Left renal pelvis (tissue), 4 donors: ENCODE results near the gene RLN3. TPM values are rescaled to one million over a fixed set of nuclear protein-coding genes. Genes with fewer than 3 reads are reported as not detected.

Experiments
- DNase-seq, 4 donors: peaks; one replicate each; pipeline ENCODE4 v3.0.0-alpha.2; 2013; ENCODE audit warnings: low read depth in 4 of 4, low spot score in 3 of 4
- polyA plus RNA-seq, 4 donors: library from polyadenylated mRNA; unstranded; fragments of 120-200 nt; gene quantifications; one replicate each; pipeline ENCODE4 v1.2.1, GENCODE V29; 2013; ENCODE audit not compliant: insufficient read length in 4 of 4

RLN3 gene, protein sequence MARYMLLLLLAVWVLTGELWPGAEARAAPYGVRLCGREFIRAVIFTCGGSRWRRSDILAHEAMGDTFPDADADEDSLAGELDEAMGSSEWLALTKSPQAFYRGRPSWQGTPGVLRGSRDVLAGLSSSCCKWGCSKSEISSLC
- polyA plus RNA-seq, result not detected

DNA sequence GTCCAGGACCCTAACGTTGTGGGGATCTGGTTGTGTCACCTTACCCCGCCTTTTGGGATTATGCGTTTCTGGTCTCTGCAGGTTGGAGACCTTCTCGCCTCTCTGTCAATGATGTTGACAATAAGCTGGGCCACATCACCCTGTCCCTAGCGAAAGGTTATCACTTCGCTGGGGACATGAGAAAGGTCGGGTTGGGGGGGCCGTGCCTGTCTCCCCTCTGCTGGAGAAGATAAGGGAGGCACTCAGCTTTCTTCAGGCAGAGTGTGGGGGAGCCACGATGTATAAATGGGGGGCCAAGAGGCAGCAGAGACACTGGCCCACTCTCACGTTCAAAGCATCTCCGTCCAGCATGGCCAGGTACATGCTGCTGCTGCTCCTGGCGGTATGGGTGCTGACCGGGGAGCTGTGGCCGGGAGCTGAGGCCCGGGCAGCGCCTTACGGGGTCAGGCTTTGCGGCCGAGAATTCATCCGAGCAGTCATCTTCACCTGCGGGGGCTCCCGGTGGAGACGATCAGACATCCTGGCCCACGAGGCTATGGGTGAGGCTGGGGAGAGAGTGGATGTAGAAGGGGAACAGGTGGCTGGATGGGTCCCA, at the start of gene RLN3:
Gene RLN3, plus strand, starts transcription at position 293 of the 595 bp plus-strand sequence. Its CDS starts 57 bp downstream, at position 350.
- no peak for DNase-seq

DNA sequence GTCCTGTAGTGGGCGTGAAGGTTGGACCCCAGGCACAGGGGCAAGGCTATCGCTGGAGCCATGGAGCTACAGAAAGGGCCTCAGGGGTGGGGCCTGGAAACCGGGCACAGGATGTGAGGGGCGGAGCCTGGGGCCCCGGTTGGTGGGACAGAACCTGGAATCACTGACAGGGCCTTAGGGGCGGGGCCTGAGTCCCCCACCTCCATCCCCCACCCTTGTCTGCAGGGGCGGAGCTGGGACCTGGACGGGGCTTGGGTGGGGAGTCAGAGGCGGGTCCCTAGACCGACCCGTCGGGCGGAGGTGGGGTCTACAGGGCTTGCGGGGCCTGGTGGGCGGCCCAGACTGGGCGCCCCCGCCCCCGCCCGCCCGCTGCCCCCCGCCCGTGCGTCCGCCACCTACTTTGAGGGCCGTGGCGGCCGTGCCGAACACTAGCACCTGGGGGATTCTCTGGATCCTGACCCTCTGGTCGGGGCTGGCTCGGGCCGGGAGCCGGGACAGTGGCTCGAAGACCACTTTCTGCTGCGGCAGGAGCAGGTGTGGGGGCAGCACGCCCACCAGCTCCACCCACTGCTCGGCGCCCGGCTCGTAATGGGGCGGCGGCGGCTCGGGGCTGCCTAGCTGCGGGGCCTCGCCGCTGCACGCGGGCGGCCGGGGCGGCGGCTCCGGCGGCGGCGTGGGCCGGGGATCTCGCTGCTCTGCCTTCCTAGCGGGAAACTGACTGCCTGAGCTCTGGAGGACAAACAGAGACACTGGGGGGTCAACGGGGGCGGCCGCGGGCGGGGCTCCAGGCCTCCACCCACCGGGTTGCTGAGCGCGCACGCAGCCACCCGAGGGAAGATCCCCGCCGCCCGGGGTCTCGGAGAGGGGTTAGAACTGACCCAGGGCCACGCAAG, 49.4 kb upstream of the RLN3 start:
- peak in 2 of 4 donors; percentile 75 for DNase-seq

DNA sequence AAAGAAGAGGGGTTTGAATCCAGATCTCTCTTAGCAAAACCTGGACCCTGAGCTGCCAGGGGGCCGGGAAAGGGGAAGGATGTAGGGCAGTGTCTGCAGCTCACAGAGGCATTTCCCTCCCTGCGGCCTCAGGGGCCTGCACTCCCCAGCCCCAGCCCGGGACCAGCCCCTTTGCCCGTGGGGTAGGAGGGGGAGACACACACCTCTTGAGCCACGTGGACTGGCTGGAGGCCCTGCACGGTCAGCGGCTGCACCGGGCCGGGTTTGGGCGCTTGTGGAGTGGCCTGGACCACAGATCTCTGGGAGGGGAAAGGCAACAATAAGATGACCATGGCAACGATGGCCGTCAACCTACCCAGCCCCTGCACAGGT, 48.7 kb upstream of the RLN3 start:
- DNase-seq, result no peak

DNA sequence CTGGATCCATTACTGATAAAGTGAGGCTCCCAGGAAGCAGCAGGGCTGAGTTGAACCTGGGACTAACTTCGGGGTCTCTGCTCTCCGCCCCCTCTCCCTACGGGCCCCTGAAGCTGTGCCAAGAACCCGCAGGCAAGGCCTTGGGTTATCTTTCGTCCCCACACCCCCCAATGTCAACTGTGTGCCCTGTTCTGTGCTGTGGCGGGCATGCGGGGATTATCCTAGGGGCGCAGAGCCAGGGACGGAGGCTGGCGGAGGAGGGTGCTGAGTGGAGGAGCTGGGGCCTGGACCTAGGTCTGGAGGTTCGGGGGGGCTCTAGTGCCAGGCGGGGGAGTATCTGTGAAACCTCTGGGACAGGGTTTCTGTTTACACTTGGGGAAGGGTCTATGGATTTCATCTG, 48.3 kb upstream of the RLN3 start:
- DNase-seq, result no peak

DNA sequence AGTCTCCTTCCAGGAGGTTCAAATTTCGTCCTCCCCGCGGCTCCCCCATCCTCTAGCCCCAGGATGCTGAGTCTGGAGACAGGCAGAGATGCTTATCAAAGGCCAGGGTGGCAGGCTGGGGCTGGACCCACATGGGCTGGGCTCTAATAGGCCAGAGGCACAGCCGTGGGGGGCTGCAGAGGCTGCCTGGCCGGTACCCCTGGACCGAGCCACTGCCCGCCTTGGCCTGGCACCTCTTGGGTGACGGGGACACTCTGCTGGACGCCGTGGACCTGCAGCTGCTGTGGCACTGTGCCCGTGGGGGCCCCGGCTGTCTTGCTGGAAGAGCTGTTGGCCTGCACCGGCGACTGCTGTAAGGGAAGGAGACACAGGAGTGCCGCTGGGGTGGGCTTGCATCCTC, 47.6 kb upstream of the RLN3 start:
- DNase-seq, result no peak

DNA sequence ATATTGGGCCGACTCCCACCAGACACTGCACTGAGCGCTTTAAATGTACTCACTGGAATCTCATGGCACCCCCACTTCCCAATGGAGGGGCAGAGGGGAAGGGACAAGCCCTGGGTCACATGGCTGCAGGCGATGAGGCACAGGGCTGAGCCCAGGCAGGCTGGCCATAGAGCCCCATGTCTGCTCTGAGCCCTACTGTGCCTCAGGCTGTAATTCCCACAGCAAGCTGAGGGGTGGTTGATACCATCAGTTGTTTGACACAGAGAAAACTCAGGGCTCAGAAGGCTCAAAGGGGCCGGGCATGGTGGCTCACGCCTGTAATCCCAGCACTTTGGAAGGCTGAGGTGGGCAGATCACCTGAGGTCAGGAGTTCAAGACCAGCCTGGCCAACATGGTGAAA, 46.9 kb upstream of the RLN3 start:
- DNase-seq, result no peak

DNA sequence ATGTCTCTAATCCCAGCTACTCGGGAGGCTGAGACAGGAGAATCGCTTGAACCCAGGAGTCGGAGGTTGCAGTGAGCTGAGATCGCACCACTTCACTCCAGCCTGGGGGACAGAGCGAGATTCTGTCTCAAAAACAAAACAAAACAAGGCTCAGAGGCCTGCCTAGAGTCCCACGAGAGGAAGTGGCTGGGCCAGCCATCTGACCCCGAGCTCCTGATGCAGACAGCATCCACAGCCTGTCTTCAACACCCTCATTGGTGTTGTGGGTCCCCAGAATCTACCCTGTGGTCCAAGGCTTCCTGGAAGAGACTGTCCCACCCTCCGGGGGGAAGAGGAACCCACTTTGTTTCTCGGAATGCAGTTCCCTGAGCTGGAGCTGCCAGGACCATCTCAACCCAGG, 46.5 kb upstream of the RLN3 start:
- DNase-seq, result no peak

DNA sequence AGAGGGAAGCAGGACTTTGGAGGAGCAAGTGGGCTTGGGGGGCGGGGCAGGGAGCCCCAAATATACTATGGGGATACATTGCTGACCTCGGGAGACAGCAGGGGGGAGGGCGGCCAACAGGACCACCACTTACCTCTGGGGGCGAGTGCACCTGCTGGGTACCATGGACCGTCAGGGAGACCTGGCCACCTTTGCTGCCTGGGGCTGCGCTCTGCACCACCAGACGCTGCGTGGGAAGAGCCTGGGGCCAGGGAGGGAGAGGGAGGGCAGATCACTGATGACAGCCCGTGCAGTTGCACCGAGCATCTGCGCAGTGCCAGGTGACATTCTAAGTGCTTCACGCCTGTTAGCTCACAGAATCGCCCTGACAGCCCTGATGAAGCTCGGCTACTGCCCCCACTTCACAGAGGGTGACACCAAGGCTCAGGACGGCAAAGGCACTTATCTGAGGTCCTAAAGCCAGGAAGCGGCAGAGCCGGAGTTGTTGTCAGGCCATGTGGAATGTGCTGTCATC, 45.9 kb upstream of the RLN3 start:
- no peak for DNase-seq

DNA sequence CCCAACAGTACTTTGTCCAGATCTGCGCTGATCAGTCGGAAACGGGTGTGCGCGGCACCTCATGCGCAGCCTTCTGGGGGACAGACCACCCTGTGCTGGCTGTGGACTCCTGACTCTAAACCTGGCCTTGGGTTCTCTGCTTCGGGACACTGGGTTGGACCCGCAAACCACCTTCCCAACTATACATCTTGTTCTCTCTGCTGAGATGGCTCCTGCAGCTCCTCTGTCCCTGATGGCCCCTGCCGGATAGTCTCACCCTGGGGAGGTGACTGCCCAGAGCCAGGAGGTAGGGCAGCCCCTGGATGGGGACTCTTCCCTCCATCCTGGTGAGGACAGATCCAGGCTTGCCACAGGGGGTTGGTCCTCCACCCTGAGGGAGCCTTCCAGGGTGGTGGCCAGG, 45.2 kb upstream of the RLN3 start:
- DNase-seq, result no peak

DNA sequence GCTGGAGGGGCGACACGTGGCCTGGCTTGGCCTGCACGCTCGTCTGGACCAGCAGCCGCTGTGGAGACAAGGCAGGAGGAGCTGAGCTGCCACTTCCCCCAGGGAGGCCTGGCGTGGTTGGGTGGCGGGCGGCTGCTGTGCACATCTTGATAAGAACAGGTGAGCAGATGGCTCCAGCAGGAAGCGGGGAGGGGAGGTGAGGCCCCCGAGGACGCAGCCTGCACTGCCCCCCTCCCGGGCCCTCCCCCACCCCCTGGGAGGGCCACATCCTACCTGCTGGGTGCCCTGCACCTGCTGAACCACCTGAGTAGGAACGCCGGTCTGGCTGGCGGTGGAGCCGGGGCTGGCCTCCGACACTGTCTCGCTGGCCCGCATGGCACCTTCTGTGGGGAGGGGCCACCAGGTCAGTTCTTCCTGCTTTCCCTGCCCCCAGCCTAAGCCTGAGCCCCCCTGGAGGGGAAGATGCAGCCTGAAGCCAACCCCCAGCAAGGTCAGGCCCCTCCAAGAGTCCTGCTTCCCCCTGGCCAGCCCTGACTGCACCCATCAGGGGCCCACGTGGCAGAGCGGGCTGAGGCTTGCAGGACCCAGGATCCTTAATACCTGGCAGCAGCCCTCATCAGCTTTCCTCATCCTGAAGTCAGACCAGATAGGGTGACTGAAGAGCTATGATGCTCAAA, 44.6 kb upstream of the RLN3 start:
- no peak for DNase-seq

DNA sequence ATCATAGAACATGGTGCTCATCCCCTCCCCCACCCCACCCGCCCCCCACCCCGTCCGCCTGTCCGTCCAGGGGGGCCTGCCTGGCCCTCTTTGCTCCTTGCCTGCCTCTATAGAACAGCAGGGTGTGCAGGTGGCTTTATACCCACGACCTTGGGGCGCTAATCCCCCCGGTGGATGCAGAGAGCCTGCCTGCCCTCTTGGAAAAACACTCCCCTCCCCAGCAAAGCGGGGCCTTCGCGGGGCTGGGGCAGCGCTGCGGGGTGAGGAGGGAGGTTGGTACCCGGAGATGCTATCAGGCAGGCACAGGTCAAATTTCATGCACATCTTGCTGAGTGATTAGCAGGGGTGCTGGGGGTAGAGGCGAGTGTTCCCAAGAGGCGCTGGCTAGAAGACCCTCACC, 43.8 kb upstream of the RLN3 start:
- DNase-seq, result no peak

DNA sequence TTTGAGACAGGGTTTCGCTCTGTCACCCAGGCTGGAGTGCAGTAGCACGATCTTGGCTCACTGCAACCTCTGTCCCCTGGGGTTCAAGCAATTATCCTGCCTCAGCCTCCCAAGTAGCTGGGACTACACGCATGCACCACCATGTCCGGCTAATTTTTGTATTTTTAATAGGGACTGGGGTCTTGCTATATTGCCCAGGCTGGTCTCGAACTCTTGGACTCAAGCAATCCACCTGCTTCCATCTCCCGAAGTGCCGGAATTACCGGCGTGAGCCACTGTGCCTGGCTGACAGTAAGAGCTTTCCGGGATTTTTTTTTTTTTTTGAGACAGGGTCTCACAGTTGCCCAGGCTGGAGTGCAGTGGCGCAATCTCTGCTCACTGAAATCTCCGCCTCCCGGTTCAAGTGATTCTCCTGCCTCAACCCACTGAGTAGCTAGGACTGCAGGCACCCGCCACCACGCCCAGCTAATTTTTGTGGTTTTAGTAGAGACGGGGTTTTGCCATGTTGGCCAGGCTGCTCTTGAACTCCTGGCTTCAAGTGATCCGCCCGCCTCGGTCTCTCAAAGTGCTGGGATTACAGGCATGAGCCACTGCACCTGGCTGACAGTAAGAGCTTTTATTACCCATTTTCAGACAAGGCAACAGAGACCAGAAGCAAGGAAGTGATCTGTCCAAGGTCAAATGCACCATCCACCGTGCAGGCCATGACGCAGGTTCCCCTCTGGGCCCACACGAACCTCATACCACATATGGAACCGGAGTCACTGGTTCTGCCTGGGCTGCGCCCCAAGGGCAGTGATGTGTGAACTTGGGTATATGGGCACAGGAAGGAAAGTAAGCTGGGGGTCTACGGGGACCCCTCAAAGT, 42.8 kb upstream of the RLN3 start:
- no peak for DNase-seq

DNA sequence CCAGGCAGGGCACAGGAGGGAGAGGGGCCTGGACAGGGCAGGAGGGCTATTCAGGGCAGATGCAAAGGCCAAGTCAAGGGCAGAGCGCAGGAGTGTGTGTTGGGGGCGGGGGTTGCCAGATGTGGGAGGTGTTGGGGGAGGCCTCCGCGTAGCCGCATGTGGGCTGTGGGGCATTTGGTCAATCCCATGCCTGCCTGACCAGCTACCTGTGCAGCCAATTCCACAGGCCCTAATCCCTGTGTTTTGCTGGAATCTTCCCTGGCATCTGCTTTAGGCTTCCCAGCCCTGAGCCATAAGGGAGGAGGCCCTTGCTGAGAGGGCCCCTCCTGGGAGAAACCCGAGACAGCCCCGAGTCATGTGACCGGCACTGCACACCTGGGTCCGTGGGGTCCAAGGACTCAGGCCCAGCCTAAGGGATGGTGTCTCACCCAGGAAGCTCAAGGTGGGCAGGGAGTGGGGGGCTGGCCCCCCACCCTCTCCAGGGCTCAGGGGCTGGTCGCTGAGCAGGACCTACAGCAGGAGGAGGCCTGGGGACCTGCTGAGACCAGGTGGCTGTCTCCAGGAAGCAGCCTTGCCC, 42.1 kb upstream of the RLN3 start:
- no peak for DNase-seq

DNA sequence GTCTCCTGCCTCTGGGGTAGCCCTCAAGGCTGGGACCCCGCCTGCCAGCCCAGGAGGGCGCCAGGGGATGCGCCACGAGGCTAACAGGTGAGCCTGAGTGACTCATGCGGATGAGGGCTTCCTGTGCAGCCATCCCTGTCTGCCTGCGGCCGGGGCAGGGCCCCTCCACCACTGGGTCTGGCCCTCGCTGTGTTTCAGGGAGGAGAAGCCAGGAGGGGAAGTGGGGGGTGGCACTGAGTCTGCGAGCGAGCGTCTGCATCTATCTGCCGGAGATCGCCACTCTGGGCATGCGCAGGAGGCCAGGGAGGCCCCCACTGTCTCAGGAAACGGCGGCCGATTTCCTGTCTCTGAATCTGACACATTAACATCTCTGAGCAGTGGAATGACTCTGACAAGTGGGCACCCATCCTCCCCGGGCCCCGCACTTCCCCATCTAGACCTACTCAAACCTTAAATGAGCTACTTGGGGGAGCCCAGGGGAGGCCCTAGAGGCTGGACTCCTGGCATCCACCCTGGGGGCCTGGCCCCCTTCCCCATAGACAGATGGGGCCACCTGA, 41.5 kb upstream of the RLN3 start:
- DNase-seq, result peak in 1 of 4 donors; percentile 53

DNA sequence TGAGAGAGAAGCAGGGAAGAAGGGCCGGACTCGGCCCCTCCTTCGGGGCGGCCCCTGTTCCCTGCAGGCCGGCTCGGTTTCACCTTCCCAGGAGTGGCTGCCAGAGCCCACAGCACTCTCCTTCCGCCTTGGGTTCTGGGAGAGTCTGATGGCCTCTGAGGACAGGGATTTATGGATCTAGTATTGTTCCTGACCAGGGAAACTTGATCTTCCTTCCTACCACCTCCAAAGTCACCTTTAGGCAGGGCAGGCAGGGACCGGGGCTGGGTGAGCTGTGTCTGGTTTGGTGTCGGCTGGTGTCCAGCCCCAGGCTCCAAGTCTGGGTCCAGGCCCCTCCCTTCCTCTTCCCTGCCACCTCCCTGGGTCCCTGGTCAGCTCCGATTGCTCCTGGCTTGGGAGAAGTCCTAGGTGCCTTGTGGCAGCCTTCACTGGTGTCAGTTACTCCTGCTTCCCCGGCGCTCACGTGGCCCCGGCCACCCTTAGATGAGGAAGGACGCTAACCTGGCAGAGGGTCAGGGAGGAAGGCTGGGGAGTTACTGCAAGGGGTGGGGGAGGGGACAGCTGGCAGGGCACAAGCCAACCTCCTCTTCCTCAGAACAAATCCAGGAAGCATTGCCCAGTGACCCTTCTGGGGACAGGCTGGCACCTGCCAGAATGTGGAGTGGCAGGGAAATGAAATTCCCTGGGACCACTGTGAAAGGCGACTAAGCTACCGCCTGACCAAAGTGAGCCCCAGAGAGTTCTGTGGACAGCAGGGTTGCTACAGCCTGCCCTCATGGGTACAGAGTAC, 40.7 kb upstream of the RLN3 start:
- no peak for DNase-seq

DNA sequence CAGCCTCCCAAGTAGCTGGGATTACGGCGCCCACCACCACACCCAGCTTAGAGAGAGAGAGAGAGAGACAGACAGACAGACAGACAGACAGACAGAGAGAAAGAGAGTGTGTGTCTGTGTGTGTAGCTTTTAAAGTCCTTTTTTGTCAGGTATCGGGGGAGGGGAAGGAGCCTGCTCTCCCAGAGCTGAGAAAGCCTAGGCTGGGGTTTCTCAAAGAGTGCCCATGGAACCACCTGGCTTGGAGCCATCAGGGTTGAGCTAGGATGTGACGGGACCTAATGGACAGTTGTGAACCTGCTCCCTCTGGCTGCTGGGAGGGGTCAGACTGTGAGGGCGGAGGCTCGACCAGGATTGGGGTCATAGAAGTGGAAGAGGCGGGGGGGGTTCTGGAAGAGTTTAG, 38.5 kb upstream of the RLN3 start:
- DNase-seq, result no peak

DNA sequence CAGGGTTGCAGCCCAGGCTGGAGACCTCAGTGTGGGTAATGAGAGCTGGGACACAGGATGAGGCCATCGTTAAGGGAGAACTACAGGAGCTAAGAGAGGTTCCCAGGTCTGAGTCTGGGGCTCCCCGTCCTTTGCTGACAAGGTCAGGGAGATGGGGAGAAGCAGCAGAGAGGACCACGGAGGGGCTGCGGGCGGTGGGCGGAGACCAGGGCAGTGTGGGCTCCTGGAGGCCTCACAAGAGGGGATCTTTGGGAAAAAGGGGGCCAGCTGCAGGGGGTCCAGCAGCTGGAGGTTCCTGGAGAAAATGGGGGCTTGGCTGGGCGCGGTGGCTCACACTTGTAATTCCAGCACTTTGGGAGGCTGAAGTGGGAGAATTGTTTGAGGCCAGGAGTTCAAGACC, 37.9 kb upstream of the RLN3 start:
- DNase-seq, result no peak

DNA sequence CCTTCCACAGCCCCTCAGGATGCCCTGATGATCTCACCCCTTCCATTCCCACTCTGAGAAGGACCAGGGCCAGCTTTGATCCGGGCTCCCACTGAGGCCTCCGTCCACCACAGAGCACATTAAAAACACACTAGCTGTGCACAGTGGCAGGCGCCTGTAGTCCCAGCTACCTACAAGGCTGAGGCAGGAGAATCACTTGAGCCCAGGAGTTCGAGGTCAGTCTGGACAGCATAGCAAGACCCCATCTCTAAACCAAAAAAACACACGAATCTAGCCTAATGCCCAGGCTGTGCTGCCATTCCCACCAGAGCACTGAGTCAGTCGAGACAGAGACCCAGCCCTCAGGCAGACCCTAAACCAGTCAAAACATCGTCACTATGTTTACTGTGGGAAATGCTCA, 35.9 kb upstream of the RLN3 start:
- no peak for DNase-seq
